Gastrocnemius medialis (tissue), 4 donors: ENCODE data around the gene FBXO17.

Experiments
- CTCF ChIP-seq, 5 experiments: fragments of 450-650 bp in 3 of 5; fragments of 200-600 bp in 2 of 5; sonication (generic) in 2 of 5; IDR thresholded peaks in 4 of 5; conservative IDR thresholded peaks in 1 of 5; 1 replicate in 4 of 5; 2 replicates in 1 of 5; pipeline ENCODE4 v1.5.1; 2016 to 2019; ENCODE audit warnings: antibody characterized with exemption in 5 of 5, mild to moderate bottlenecking in 3 of 5, moderate library complexity in 3 of 5
- POLR2A ChIP-seq, 2 donors: fragments of 450-650 bp; IDR thresholded peaks; one replicate each; pipeline ENCODE4 v1.6.1; 2017; ENCODE audit warnings: antibody characterized with exemption in 2 of 2, mild to moderate bottlenecking in 2 of 2, moderate library complexity in 2 of 2

DNA sequence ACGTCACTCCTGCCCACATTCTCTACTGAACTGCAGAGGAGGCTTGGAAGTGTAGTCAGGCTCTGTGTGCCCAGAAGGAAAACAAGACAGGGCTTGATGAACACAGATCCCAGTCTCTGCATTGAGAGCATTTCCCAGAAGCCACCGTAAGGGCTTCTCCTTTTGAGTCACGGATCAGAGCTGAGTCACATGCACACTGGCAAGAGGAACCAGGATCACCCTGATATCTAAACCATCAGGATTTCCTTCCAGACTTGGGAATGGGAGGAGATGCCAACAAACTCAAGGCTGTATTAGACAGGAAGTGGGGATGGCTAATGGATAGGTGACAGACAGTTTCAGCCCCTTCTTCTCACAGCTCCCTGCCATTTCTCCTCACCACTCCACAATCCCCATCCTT is 17.7 kb upstream of the FBXO17 start:
- TF ChIP-seq CTCF (IDR thresholded peaks at IDR 0.05 in 4 of 5, conservative IDR thresholded peaks at IDR 0.05 in 1 of 5) (no peak), POLR2A (IDR thresholded peaks at IDR 0.05) (no peak)
